Measurements from ENCODE around the gene RABGAP1L. TPM values are rescaled to one million over a fixed set of nuclear protein-coding genes. Genes with fewer than 3 reads are reported as not detected.
"Not testable (repeated sequence)": the region's sequence is repeated elsewhere in the genome, so short reads cannot be mapped to it uniquely, and the experiment has no call there.

The RABGAP1L gene
- total RNA-seq, 1 donor from 2014 or later, result 44.1 TPM

DNA sequence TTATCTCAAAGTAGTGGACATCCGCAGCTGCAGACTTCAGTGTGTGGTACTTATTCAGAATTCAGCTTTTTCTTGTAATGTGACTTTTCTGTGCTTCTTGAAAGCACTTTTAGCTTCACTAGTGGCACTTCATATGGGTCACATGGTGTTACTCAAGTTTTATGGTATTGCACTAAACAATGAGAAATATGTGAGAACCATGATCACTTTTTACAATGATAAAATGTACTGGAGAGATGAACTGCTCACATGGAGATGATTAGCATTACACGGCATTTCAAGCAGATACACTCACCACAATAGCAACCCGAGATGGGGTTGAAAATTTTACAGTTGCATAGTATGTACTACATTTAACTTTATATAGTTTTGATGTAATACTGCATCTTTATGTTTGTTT is 248.3 kb downstream of the RABGAP1L start:
- no peaks in the 10 kb centered on the region for H3K4me1 Mint-ChIP-seq (ENCODE audit: low read depth, unreplicated experiment)
- H3K9me3 Mint-ChIP-seq (ENCODE audit: unreplicated experiment), result peaks cover 1% of the 10 kb centered on the region
- no peak overlapping the region for H3K4me3 Mint-ChIP-seq (ENCODE audit: unreplicated experiment)
- H3K36me3 Mint-ChIP-seq (ENCODE audit: unreplicated experiment), result no peaks in the 10 kb centered on the region
- DNase-seq, result no peak
- H3K27ac Mint-ChIP-seq (ENCODE audit: unreplicated experiment), result no peak overlapping the region
- no peaks in the 10 kb centered on the region for H3K27me3 Mint-ChIP-seq (ENCODE audit: unreplicated experiment)
- no peak for TF ChIP-seq CTCF (IDR thresholded peaks at IDR 0.05; ENCODE audit: partially characterized antibody, unreplicated experiment)

- no peak for DNase-seq
- Mint-ChIP-seq H3K9me3 (ENCODE audit: unreplicated experiment) (peaks cover 1% of the 10 kb centered on the region), H3K4me3 (ENCODE audit: unreplicated experiment) (no peak overlapping the region), H3K36me3 (ENCODE audit: unreplicated experiment) (no peaks in the 10 kb centered on the region), H3K4me1 (ENCODE audit: low read depth, unreplicated experiment) (no peaks in the 10 kb centered on the region), H3K27ac (ENCODE audit: unreplicated experiment) (no peak overlapping the region), H3K27me3 (ENCODE audit: unreplicated experiment) (no peaks in the 10 kb centered on the region)
- TF ChIP-seq CTCF (IDR thresholded peaks at IDR 0.05; ENCODE audit: partially characterized antibody, unreplicated experiment), result no peak
These were observed 248.8 kb downstream of the RABGAP1L start for GRCh38 chr1:174408146-174408545.

DNA sequence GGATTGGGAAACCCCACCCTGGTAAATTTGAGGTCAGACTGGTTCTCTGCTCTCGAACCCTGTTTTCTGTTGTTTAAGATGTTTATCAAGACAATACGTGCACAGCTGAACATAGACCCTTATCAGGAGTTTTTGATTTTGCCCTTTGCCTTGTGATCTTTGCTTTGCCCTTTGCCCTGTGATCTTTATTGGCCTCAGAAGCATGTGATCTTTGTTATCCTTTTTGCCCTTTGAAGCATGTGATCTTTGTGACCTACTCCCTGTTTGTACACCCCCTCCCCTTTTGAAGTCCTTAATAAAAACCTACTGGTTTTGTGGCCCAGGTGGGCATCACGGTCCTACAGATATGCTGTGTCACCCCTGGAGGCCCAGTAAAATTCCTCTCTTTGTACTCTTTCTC is 250.5 kb downstream of the RABGAP1L start:
- DNase-seq; H3K9me3 Mint-ChIP-seq (ENCODE audit: unreplicated experiment); H3K4me1 Mint-ChIP-seq (ENCODE audit: low read depth, unreplicated experiment); H3K4me3 Mint-ChIP-seq (ENCODE audit: unreplicated experiment); H3K27ac Mint-ChIP-seq (ENCODE audit: unreplicated experiment); H3K36me3 Mint-ChIP-seq (ENCODE audit: unreplicated experiment); H3K27me3 Mint-ChIP-seq (ENCODE audit: unreplicated experiment): not testable (repeated sequence)

DNA sequence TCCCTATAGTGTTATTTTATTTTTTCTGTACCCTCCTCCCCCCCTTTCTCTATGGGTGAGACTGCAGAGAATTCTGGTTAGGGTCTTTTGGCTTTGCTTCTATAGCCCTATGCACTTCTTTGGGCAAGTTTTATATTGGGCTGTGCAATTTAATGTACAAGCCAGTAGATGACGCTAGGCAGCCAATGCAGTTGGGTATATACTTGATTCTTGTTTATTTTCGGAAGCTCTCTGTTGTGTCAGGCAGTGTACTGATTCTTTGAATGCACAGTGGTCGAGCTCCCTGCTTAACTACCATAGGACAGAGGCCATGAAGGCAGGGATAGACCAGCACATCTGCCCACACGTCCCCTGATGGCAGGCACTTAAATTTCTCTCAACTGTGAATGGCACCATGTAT is 254.3 kb downstream of the RABGAP1L start:
- TF ChIP-seq CTCF (IDR thresholded peaks at IDR 0.05; ENCODE audit: partially characterized antibody, unreplicated experiment), result no peak
- DNase-seq, result no peak
- H3K4me1 Mint-ChIP-seq (ENCODE audit: low read depth, unreplicated experiment), result no peaks in the 10 kb centered on the region
- H3K27me3 Mint-ChIP-seq (ENCODE audit: unreplicated experiment), result no peaks in the 10 kb centered on the region
- no peak overlapping the region for H3K27ac Mint-ChIP-seq (ENCODE audit: unreplicated experiment)
- no peaks in the 10 kb centered on the region for H3K36me3 Mint-ChIP-seq (ENCODE audit: unreplicated experiment)
- H3K9me3 Mint-ChIP-seq (ENCODE audit: unreplicated experiment), result peaks cover 1% of the 10 kb centered on the region
- no peak overlapping the region for H3K4me3 Mint-ChIP-seq (ENCODE audit: unreplicated experiment)

GRCh38 chr1:174414203-174414602 is 254.9 kb downstream of the RABGAP1L start:
- peaks cover 1% of the 10 kb centered on the region for H3K9me3 Mint-ChIP-seq (ENCODE audit: unreplicated experiment)
- no peaks in the 10 kb centered on the region for H3K36me3 Mint-ChIP-seq (ENCODE audit: unreplicated experiment)
- TF ChIP-seq CTCF (IDR thresholded peaks at IDR 0.05; ENCODE audit: partially characterized antibody, unreplicated experiment), result no peak
- H3K27ac Mint-ChIP-seq (ENCODE audit: unreplicated experiment), result no peak overlapping the region
- H3K4me1 Mint-ChIP-seq (ENCODE audit: low read depth, unreplicated experiment), result no peaks in the 10 kb centered on the region
- no peak overlapping the region for H3K4me3 Mint-ChIP-seq (ENCODE audit: unreplicated experiment)
- no peaks in the 10 kb centered on the region for H3K27me3 Mint-ChIP-seq (ENCODE audit: unreplicated experiment)
- DNase-seq, result no peak

- Mint-ChIP-seq H3K36me3 (ENCODE audit: unreplicated experiment) (no peaks in the 10 kb centered on the region), H3K9me3 (ENCODE audit: unreplicated experiment) (no peaks in the 10 kb centered on the region), H3K4me1 (ENCODE audit: low read depth, unreplicated experiment) (no peaks in the 10 kb centered on the region), H3K27ac (ENCODE audit: unreplicated experiment) (no peak overlapping the region), H3K4me3 (ENCODE audit: unreplicated experiment) (no peak overlapping the region), H3K27me3 (ENCODE audit: unreplicated experiment) (no peaks in the 10 kb centered on the region)
- no peak for TF ChIP-seq CTCF (IDR thresholded peaks at IDR 0.05; ENCODE audit: partially characterized antibody, unreplicated experiment)
- DNase-seq, result no peak
These were observed 256.2 kb downstream of the RABGAP1L start for GRCh38 chr1:174415506-174415905.

Data from glutamatergic neuron (in vitro differentiated cells).